ENCODE results near the gene NEDD9. TPM values are rescaled to one million over a fixed set of nuclear protein-coding genes. Genes with fewer than 3 reads are reported as not detected.
A peak's percentile ranks its signal among the peaks of the same experiment; 100 is the strongest.

NEDD9 gene
- total RNA-seq, 1 donor from 2014 or later, result 21.4 TPM

- H3K27ac ChIP-seq (ENCODE audit: low read depth, low read length), result no peak overlapping the region
These were observed 29.0 kb downstream of the NEDD9 start for GRCh38 chr6:11203306-11204004.

GRCh38 chr6:11202513-11203305 is 29.8 kb downstream of the NEDD9 start:
- Histone ChIP-seq H3K27me3 (ENCODE audit: control insufficient read depth in 3 of 3, insufficient read depth in 3 of 3, low read length in 3 of 3) (no peaks in the 10 kb centered on the region), H3K27ac (ENCODE audit: low read depth, low read length) (no peak overlapping the region), H3K9me3 (ENCODE audit: control insufficient read depth in 3 of 3, low read length in 3 of 3) (no peaks in the 10 kb centered on the region), H3K4me3 (ENCODE audit: low read length in 3 of 3) (no peak overlapping the region), H3K4me1 (ENCODE audit: control insufficient read depth in 3 of 3, insufficient read depth in 3 of 3, low read length in 3 of 3) (peaks cover 14 to 23% (median 17%) of the 10 kb centered on the region in 3 donors), H3K9ac (ENCODE audit: low read depth in 1 of 3, low read length in 3 of 3) (peak overlapping the region in 1 of 3 donors; percentile 14), H3K36me3 (ENCODE audit: control insufficient read depth in 3 of 3, insufficient read depth in 3 of 3, low read length in 3 of 3) (peaks cover 0 to 5% (median 2%) of the 10 kb centered on the region in 3 donors)

More at GRCh38 chr6:11203306-11204004, 29.0 kb downstream of the NEDD9 start:
- H3K4me1 ChIP-seq (ENCODE audit: control insufficient read depth in 3 of 3, insufficient read depth in 3 of 3, low read length in 3 of 3), result peaks cover 19 to 24% (median 21%) of the 10 kb centered on the region in 3 donors
- H3K27me3 ChIP-seq (ENCODE audit: control insufficient read depth in 3 of 3, insufficient read depth in 3 of 3, low read length in 3 of 3), result no peaks in the 10 kb centered on the region
- H3K9ac ChIP-seq (ENCODE audit: low read depth in 1 of 3, low read length in 3 of 3), result peak overlapping the region in 1 of 3 donors; percentile 30
- peaks cover 0 to 5% (median 2%) of the 10 kb centered on the region in 3 donors for H3K36me3 ChIP-seq (ENCODE audit: control insufficient read depth in 3 of 3, insufficient read depth in 3 of 3, low read length in 3 of 3)
- H3K4me3 ChIP-seq (ENCODE audit: low read length in 3 of 3), result no peak overlapping the region
- H3K9me3 ChIP-seq (ENCODE audit: control insufficient read depth in 3 of 3, low read length in 3 of 3), result no peaks in the 10 kb centered on the region

- no peak overlapping the region for H3K9ac ChIP-seq (ENCODE audit: low read depth in 1 of 3, low read length in 3 of 3)
- H3K27ac ChIP-seq (ENCODE audit: low read depth, low read length), result no peak overlapping the region
- H3K36me3 ChIP-seq (ENCODE audit: control insufficient read depth in 3 of 3, insufficient read depth in 3 of 3, low read length in 3 of 3), result peaks cover 0 to 5% (median 2%) of the 10 kb centered on the region in 3 donors
- no peaks in the 10 kb centered on the region for H3K27me3 ChIP-seq (ENCODE audit: control insufficient read depth in 3 of 3, insufficient read depth in 3 of 3, low read length in 3 of 3)
- H3K4me3 ChIP-seq (ENCODE audit: low read length in 3 of 3), result no peak overlapping the region
- no peaks in the 10 kb centered on the region for H3K9me3 ChIP-seq (ENCODE audit: control insufficient read depth in 3 of 3, low read length in 3 of 3)
- H3K4me1 ChIP-seq (ENCODE audit: control insufficient read depth in 3 of 3, insufficient read depth in 3 of 3, low read length in 3 of 3), result peaks cover 11 to 19% (median 12%) of the 10 kb centered on the region in 3 donors
These were observed 30.5 kb downstream of the NEDD9 start for GRCh38 chr6:11201772-11202512.

GRCh38 chr6:11201015-11201414 is 31.5 kb downstream of the NEDD9 start:
- H3K36me3 ChIP-seq (ENCODE audit: control insufficient read depth in 3 of 3, insufficient read depth in 3 of 3, low read length in 3 of 3), result peaks cover 0 to 5% (median 2%) of the 10 kb centered on the region in 3 donors

GRCh38 chr6:11200356-11200755 is 32.1 kb downstream of the NEDD9 start:
- Histone ChIP-seq H3K9me3 (ENCODE audit: control insufficient read depth in 3 of 3, low read length in 3 of 3) (no peaks in the 10 kb centered on the region), H3K36me3 (ENCODE audit: control insufficient read depth in 3 of 3, insufficient read depth in 3 of 3, low read length in 3 of 3) (peaks cover 0 to 5% (median 2%) of the 10 kb centered on the region in 3 donors), H3K9ac (ENCODE audit: low read depth in 1 of 3, low read length in 3 of 3) (no peak overlapping the region), H3K27ac (ENCODE audit: low read depth, low read length) (no peak overlapping the region), H3K4me1 (ENCODE audit: control insufficient read depth in 3 of 3, insufficient read depth in 3 of 3, low read length in 3 of 3) (peaks cover 6 to 14% (median 8%) of the 10 kb centered on the region in 3 donors), H3K4me3 (ENCODE audit: low read length in 3 of 3) (no peak overlapping the region), H3K27me3 (ENCODE audit: control insufficient read depth in 3 of 3, insufficient read depth in 3 of 3, low read length in 3 of 3) (no peaks in the 10 kb centered on the region)

More at GRCh38 chr6:11201015-11201414, 31.5 kb downstream of the NEDD9 start:
- Histone ChIP-seq H3K9me3 (ENCODE audit: control insufficient read depth in 3 of 3, low read length in 3 of 3) (no peaks in the 10 kb centered on the region), H3K4me3 (ENCODE audit: low read length in 3 of 3) (no peak overlapping the region), H3K9ac (ENCODE audit: low read depth in 1 of 3, low read length in 3 of 3) (no peak overlapping the region), H3K4me1 (ENCODE audit: control insufficient read depth in 3 of 3, insufficient read depth in 3 of 3, low read length in 3 of 3) (peaks cover 6 to 17% (median 8%) of the 10 kb centered on the region in 3 donors), H3K27me3 (ENCODE audit: control insufficient read depth in 3 of 3, insufficient read depth in 3 of 3, low read length in 3 of 3) (no peaks in the 10 kb centered on the region), H3K27ac (ENCODE audit: low read depth, low read length) (no peak overlapping the region)

- Histone ChIP-seq H3K4me3 (ENCODE audit: low read length in 3 of 3) (no peak overlapping the region), H3K9me3 (ENCODE audit: control insufficient read depth in 3 of 3, low read length in 3 of 3) (no peaks in the 10 kb centered on the region), H3K27me3 (ENCODE audit: control insufficient read depth in 3 of 3, insufficient read depth in 3 of 3, low read length in 3 of 3) (no peaks in the 10 kb centered on the region), H3K27ac (ENCODE audit: low read depth, low read length) (no peak overlapping the region), H3K4me1 (ENCODE audit: control insufficient read depth in 3 of 3, insufficient read depth in 3 of 3, low read length in 3 of 3) (peaks cover 6 to 14% (median 8%) of the 10 kb centered on the region in 3 donors), H3K36me3 (ENCODE audit: control insufficient read depth in 3 of 3, insufficient read depth in 3 of 3, low read length in 3 of 3) (peaks cover 0 to 4% (median 2%) of the 10 kb centered on the region in 3 donors), H3K9ac (ENCODE audit: low read depth in 1 of 3, low read length in 3 of 3) (no peak overlapping the region)
These were observed 33.5 kb downstream of the NEDD9 start for GRCh38 chr6:11198663-11199603.

GRCh38 chr6:11197850-11198249 is 34.6 kb downstream of the NEDD9 start:
- H3K27ac ChIP-seq (ENCODE audit: low read depth, low read length), result peak overlapping the region; percentile 52
- peaks cover 2 to 10% (median 8%) of the 10 kb centered on the region in 3 donors for H3K4me1 ChIP-seq (ENCODE audit: control insufficient read depth in 3 of 3, insufficient read depth in 3 of 3, low read length in 3 of 3)
- H3K36me3 ChIP-seq (ENCODE audit: control insufficient read depth in 3 of 3, insufficient read depth in 3 of 3, low read length in 3 of 3), result peaks cover 0 to 4% (median 2%) of the 10 kb centered on the region in 3 donors
- no peaks in the 10 kb centered on the region for H3K9me3 ChIP-seq (ENCODE audit: control insufficient read depth in 3 of 3, low read length in 3 of 3)
- no peak overlapping the region for H3K4me3 ChIP-seq (ENCODE audit: low read length in 3 of 3)
- no peaks in the 10 kb centered on the region for H3K27me3 ChIP-seq (ENCODE audit: control insufficient read depth in 3 of 3, insufficient read depth in 3 of 3, low read length in 3 of 3)
- no peak overlapping the region for H3K9ac ChIP-seq (ENCODE audit: low read depth in 1 of 3, low read length in 3 of 3)

GRCh38 chr6:11197175-11197536 is 35.3 kb downstream of the NEDD9 start:
- H3K9ac ChIP-seq (ENCODE audit: low read depth in 1 of 3, low read length in 3 of 3), result no peak overlapping the region
- H3K9me3 ChIP-seq (ENCODE audit: control insufficient read depth in 3 of 3, low read length in 3 of 3), result no peaks in the 10 kb centered on the region
- peaks cover 0 to 4% (median 2%) of the 10 kb centered on the region in 3 donors for H3K36me3 ChIP-seq (ENCODE audit: control insufficient read depth in 3 of 3, insufficient read depth in 3 of 3, low read length in 3 of 3)
- peaks cover 0 to 8% (median 7%) of the 10 kb centered on the region in 3 donors for H3K4me1 ChIP-seq (ENCODE audit: control insufficient read depth in 3 of 3, insufficient read depth in 3 of 3, low read length in 3 of 3)
- H3K27me3 ChIP-seq (ENCODE audit: control insufficient read depth in 3 of 3, insufficient read depth in 3 of 3, low read length in 3 of 3), result no peaks in the 10 kb centered on the region
- no peak overlapping the region for H3K4me3 ChIP-seq (ENCODE audit: low read length in 3 of 3)
- H3K27ac ChIP-seq (ENCODE audit: low read depth, low read length), result peak overlapping the region; percentile 52

Measured in skeletal muscle tissue (tissue), 4 donors.